Stimulated activated CD4-positive, alpha-beta T cell treated with anti-CD3 and anti-CD28 coated beads, Interleukin-15, amount 100 ng/mL, for 1 hour (primary cell): ENCODE results near the gene TSSK1B.
"Not testable (repeated sequence)": the region's sequence is repeated elsewhere in the genome, so short reads cannot be mapped to it uniquely, and the experiment has no call there.

Experiments used
- DNase-seq, 2 donors: peaks; one replicate each; pipeline ENCODE4 v3.0.0-alpha.2; 2020; ENCODE audit warnings: low read depth in 1 of 2, low spot score in 1 of 2

Gene TSSK1B

DNA sequence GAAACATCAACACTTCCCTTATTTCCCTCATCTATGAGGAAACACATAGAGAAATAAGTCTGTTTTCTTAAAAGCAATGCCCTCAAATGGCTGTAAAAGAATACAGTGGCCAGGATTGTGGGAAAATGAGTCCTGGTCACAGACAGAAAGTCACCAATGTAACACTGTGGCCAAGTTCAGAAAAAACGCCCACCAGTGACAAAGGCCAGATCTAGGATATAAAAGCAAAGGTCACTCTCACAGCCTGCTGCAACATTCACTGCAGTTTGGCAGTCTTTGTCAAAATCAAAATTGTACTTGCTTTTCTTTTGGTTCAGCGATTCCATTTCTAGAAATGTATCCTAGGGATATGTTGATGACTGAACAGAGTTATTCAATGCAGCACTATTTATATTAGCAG lies 30.5 kb downstream of the TSSK1B start:
- DNase-seq, result no peak

- not testable (repeated sequence) for DNase-seq
These were observed 36.8 kb downstream of the TSSK1B start for GRCh38 chr5:113397986-113398385.

- DNase-seq, result no peak
These were observed 37.7 kb downstream of the TSSK1B start for GRCh38 chr5:113397046-113397445.

GRCh38 chr5:113394658-113395057 lies 40.1 kb downstream of the TSSK1B start:
- no peak for DNase-seq

- DNase-seq, result no peak
These were observed 44.6 kb downstream of the TSSK1B start for GRCh38 chr5:113390224-113390623.

- DNase-seq, result no peak
These were observed 45.7 kb downstream of the TSSK1B start for GRCh38 chr5:113389116-113389515.

DNA sequence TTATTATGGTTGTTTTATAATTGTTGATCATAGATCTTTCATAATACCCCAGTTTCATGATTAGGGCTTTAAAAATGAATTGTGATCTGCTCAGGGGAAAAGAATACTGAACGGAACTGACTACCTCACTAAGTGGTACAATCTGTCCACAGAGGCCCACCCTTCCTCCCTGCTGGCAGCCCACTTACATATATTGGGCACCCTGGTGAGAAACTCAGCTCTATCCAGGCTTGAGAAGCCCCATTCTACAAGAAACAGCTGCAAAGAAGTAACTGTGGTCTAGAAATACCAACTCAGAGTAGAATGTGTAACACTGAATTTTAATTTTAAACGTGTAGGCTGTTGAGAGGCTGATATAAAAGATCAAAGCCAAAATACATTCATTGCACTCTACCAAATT lies 46.9 kb downstream of the TSSK1B start:
- no peak for DNase-seq

DNA sequence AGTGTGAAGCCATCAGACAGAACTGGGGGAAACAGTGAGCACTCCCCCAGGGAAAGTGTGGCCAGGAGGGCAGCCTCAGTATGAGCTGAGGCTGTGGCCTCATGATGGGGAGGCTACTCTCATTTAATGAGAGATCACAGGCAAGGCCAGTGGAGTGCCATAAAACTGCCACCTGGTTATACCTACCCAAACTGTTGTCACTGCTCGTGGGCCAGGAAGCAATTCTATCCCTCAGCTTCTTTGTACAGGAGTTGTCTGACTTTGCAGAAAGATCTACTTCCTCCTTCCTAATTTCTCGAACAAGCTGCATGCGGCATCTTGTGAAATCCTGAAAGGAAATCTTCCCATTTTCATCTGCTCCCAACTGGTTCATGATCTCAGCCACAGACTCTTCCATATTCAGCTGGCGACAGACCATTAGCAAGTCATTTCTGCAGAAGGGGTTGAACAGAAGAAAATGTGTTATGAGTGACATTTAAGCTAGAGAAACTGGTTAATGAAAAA lies 50.0 kb downstream of the TSSK1B start:
- DNase-seq, result no peak

DNA sequence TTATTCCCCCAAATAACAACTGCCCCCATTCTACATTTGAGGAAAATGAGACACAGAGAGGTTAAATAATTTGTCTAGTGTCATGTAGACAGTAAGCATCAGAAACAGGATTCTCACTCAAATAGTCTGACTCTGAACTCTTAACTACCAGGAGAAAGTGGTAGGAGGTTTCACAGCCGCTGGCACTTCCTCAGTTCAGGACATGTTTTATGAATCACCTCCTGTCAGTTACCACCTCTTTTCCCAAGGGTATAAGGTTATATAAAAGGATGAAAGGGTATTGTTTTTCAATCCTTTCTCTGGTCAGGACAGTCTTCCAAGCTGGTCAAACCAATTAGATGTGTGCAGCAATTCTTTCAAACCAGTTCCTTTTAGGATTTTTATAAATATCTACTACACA lies 52.1 kb downstream of the TSSK1B start:
- no peak for DNase-seq
